Measurements from ENCODE around the gene ST6GALNAC3. TPM values are rescaled to one million over a fixed set of nuclear protein-coding genes. Genes with fewer than 3 reads are reported as not detected.

Gene ST6GALNAC3
- polyA plus RNA-seq, 2 of the 4 experiments (the other 2 are of a cell fraction), result 1.1 to 1.2 TPM

- TF ChIP-seq SREBF2 (IDR thresholded peaks at IDR 0.05) (no peak), CHD4 (IDR thresholded peaks at IDR 0.05; ENCODE audit: borderline replicate concordance) (no peak), NFE2L2 (conservative IDR thresholded peaks at IDR 0.05; ENCODE audit: low read length) (no peak), ESRRA (IDR thresholded peaks at IDR 0.05; ENCODE audit: borderline replicate concordance, low read length) (no peak), JUNB (IDR thresholded peaks at IDR 0.05) (no peak), FOXS1 (CRISPR knock-in tag; IDR thresholded peaks at IDR 0.05) (no peak), KDM1A (IDR thresholded peaks at IDR 0.05; ENCODE audit: low read depth) (no peak), CBX8 (IDR thresholded peaks at IDR 0.05) (no peak), MAZ (IDR thresholded peaks at IDR 0.05; ENCODE audit: borderline replicate concordance, low read depth, low read length) (no peak), ZFP36 (IDR thresholded peaks at IDR 0.05; ENCODE audit: borderline replicate concordance, partially characterized antibody) (no peak), FOSB (CRISPR knock-in tag; IDR thresholded peaks at IDR 0.05) (no peak), EHMT2 (IDR thresholded peaks at IDR 0.05; ENCODE audit: low read depth) (no peak), ZSCAN20 (CRISPR knock-in tag; IDR thresholded peaks at IDR 0.05) (no peak), CTCF (IDR thresholded peaks at IDR 0.05) (no peak), HOXA7 (CRISPR knock-in tag; IDR thresholded peaks at IDR 0.05) (no peak), PBX3 (IDR thresholded peaks at IDR 0.05) (no peak), TP53 (CRISPR knock-in tag; IDR thresholded peaks at IDR 0.05) (no peak), CBX2 (IDR thresholded peaks at IDR 0.05; ENCODE audit: borderline replicate concordance, low read depth) (no peak)
- POLR2A ChIA-PET, result no interaction called here
- Histone ChIP-seq H3K4me2 (no peak overlapping the region), H3K27ac (no peak overlapping the region), H3K4me3 (no peak overlapping the region), H3K9me3 (no peaks in the 10 kb centered on the region), H3K4me1 (no peaks in the 10 kb centered on the region)
- WGBS (ENCODE audit: missing lambda C conversion rate), result 11% methylated on average over 1 of the region's 1 CpG
- CTCF ChIA-PET, result no interaction called here
- DNase-seq (ENCODE audit: low read depth in 1 of 2, low spot score in 1 of 2) (no peak), FAIRE-seq (no peak), ATAC-seq (no peak)
Observed at GRCh38 chr1:76284842-76285241, 210.3 kb downstream of the ST6GALNAC3 start.

- no peak for ATAC-seq
Observed at GRCh38 chr1:76285578-76286135, 211.1 kb downstream of the ST6GALNAC3 start.

GRCh38 chr1:76287917-76288316, 213.4 kb downstream of the ST6GALNAC3 start:
- 30% methylated on average over 2 of the region's 2 CpGs for WGBS (ENCODE audit: missing lambda C conversion rate)
- TF ChIP-seq EHF (CRISPR knock-in tag; IDR thresholded peaks at IDR 0.05), result no peak
- no peak for TF ChIP-seq JUN (IDR thresholded peaks at IDR 0.05)
- TF ChIP-seq PHF8 (IDR thresholded peaks at IDR 0.05; ENCODE audit: borderline replicate concordance, low read depth), result no peak
- Histone ChIP-seq H3K4me3 (no peak overlapping the region), H3K27ac (no peak overlapping the region), H3K4me2 (no peak overlapping the region), H3K4me1 (no peaks in the 10 kb centered on the region), H3K9me3 (no peaks in the 10 kb centered on the region)
- ATAC-seq (no peak), FAIRE-seq (no peak), DNase-seq (ENCODE audit: low read depth in 1 of 2, low spot score in 1 of 2) (no peak)
- CTCF ChIA-PET, result no interaction called here
- POLR2A ChIA-PET, result no interaction called here

More at GRCh38 chr1:76285578-76286135, 211.1 kb downstream of the ST6GALNAC3 start:
- Histone ChIP-seq H3K4me1 (no peaks in the 10 kb centered on the region), H3K9me3 (no peaks in the 10 kb centered on the region), H3K27ac (no peak overlapping the region), H3K4me2 (no peak overlapping the region), H3K4me3 (no peak overlapping the region)
- 21% methylated on average over 4 of the region's 4 CpGs for WGBS (ENCODE audit: missing lambda C conversion rate)
- FAIRE-seq (no peak), DNase-seq (ENCODE audit: low read depth in 1 of 2, low spot score in 1 of 2) (no peak)
- ChIA-PET CTCF (no interaction called here), POLR2A (no interaction called here)
- TF ChIP-seq ESRRA (IDR thresholded peaks at IDR 0.05; ENCODE audit: borderline replicate concordance, low read length), result no peak
- TF ChIP-seq, protein P1, sequence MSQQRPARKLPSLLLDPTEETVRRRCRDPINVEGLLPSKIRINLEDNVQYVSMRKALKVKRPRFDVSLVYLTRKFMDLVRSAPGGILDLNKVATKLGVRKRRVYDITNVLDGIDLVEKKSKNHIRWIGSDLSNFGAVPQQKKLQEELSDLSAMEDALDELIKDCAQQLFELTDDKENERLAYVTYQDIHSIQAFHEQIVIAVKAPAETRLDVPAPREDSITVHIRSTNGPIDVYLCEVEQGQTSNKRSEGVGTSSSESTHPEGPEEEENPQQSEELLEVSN (IDR thresholded peaks at IDR 0.05; ENCODE audit: borderline replicate concordance, low read depth), result no peak
- TF ChIP-seq CHD2 (IDR thresholded peaks at IDR 0.05; ENCODE audit: low read length, partially characterized antibody), result no peak
- TF ChIP-seq PHF8 (IDR thresholded peaks at IDR 0.05; ENCODE audit: borderline replicate concordance, low read depth), result no peak
- TF ChIP-seq HEYL (CRISPR knock-in tag; IDR thresholded peaks at IDR 0.05), result no peak
- no peak for TF ChIP-seq ZFP36 (IDR thresholded peaks at IDR 0.05; ENCODE audit: borderline replicate concordance, partially characterized antibody)
- no peak for TF ChIP-seq FOSB (CRISPR knock-in tag; IDR thresholded peaks at IDR 0.05)
- TF ChIP-seq RFX5 (IDR thresholded peaks at IDR 0.05), result no peak

Data from A549 (cell line).